ENCODE data around the gene OR10G6. TPM values are rescaled to one million over a fixed set of nuclear protein-coding genes. Genes with fewer than 3 reads are reported as not detected.
"Not testable (repeated sequence)": the region's sequence is repeated elsewhere in the genome, so short reads cannot be mapped to it uniquely, and the experiment has no call there.

The OR10G6 gene
- total and polyA plus RNA-seq, 2 of the 8 experiments (the other 6 are each of a cell fraction or from before 2014, with no cell fraction given) = not detected

- H4K5ac ChIP-seq (ENCODE audit: insufficient read length, low read depth, low read length); H2BK15ac ChIP-seq (ENCODE audit: low read length); H2BK120ac ChIP-seq (replicated peaks; ENCODE audit: low read depth, low read length); H3K27me3 ChIP-seq (replicated peaks in 1 of 4; ENCODE audit: control insufficient read depth in 3 of 4, extremely low read depth in 1 of 4, insufficient read depth in 3 of 4, low read length in 3 of 4); H4K8ac ChIP-seq (ENCODE audit: extremely low read depth, insufficient read depth, low read length); H4K91ac ChIP-seq (replicated peaks; ENCODE audit: insufficient read length, low read length); H3K23ac ChIP-seq (ENCODE audit: insufficient read length); H2BK5ac ChIP-seq (ENCODE audit: low read depth, low read length); H3K4me3 ChIP-seq (ENCODE audit: extremely low read depth in 1 of 4, insufficient read depth in 2 of 4, low read depth in 3 of 4, low read length in 4 of 4); CTCF ChIA-PET (ENCODE audit: partially characterized antibody); H3K79me2 ChIP-seq (ENCODE audit: control insufficient read depth in 1 of 2, insufficient read depth in 2 of 2, low read length in 2 of 2); H3K36me3 ChIP-seq (ENCODE audit: control insufficient read depth in 2 of 4, insufficient read depth in 4 of 4, low read length in 3 of 4); H2AFZ ChIP-seq (ENCODE audit: low read length); POLR2A ChIA-PET (ENCODE audit: partially characterized antibody); H3K4me1 ChIP-seq (replicated peaks in 1 of 4; ENCODE audit: control insufficient read depth in 3 of 4, insufficient read depth in 4 of 4, low read length in 3 of 4); FAIRE-seq; H2BK20ac ChIP-seq (ENCODE audit: low read length); H3K79me1 ChIP-seq (ENCODE audit: low read depth, low read length); H3K27ac ChIP-seq (ENCODE audit: low read depth, low read length); H3K4me2 ChIP-seq (ENCODE audit: insufficient read depth in 1 of 2, low read depth in 2 of 2, low read length in 2 of 2); H3K9me3 ChIP-seq (ENCODE audit: insufficient read depth in 2 of 2, low read depth in 1 of 2, low read length in 1 of 2); H3K14ac ChIP-seq (ENCODE audit: insufficient read length); H3K56ac ChIP-seq (replicated peaks; ENCODE audit: insufficient read length, low read depth, low read length); H3K9ac ChIP-seq (replicated peaks in 1 of 4; ENCODE audit: extremely low read depth in 1 of 4, low read depth in 3 of 4, low read length in 3 of 4); H3K18ac ChIP-seq (ENCODE audit: extremely low read depth, low read length); H2AK5ac ChIP-seq (ENCODE audit: low read depth, low read length); H3K23me2 ChIP-seq (ENCODE audit: low read depth, low read length); DNase-seq (ENCODE audit: low read depth in 1 of 2, low spot score in 2 of 2); H2BK12ac ChIP-seq (ENCODE audit: low read depth, low read length); H3K4ac ChIP-seq (replicated peaks; ENCODE audit: insufficient read length, low read depth, low read length); H4K20me1 ChIP-seq (replicated peaks in 1 of 2; ENCODE audit: control insufficient read depth in 1 of 2, insufficient read depth in 2 of 2, low read length in 2 of 2): not testable (repeated sequence)
- WGBS, 2 experiments (ENCODE audit: extremely low coverage in 1 of 2, insufficient coverage in 1 of 2, insufficient read length in 1 of 2, insufficient replicate concordance in 2 of 2, low coverage in 1 of 2, low lambda C conversion rate in 2 of 2, missing lambda C conversion rate in 1 of 2) = 98% methylated on average over 4 of the region's 9 CpGs; no CpG with 5 or more reads in 1 of the 2 experiments
These were observed 20.9 kb upstream of the OR10G6 start for GRCh38 chr11:124015837-124016236.
